ENCODE measurements around the gene GRB10. TPM values are rescaled to one million over a fixed set of nuclear protein-coding genes. Genes with fewer than 3 reads are reported as not detected.

GRB10 gene
- total RNA-seq, 3 donors from 2014 or later, result 56.8 to 71.1 (median 61.2) TPM

- intact Hi-C loops (cut with DNase I; ENCODE audit: low total_unique reads), result loop anchor here (10.0 kb wide), 1 partner anchor 360 kb away; no protein-coding TSS in a partner anchor
- Histone ChIP-seq H3K27me3 (peaks cover 0 to 6% of the 10 kb centered on the region in 2 donors), H3K36me3 (no peaks in the 10 kb centered on the region), H3K4me3 (no peak within 1 kb of the TSS), H3K4me1 (no peaks in the 10 kb centered on the region), H3K27ac (no peak within 1 kb of the TSS), H3K9me3 (no peaks in the 10 kb centered on the region)
- TF ChIP-seq POLR2A (IDR thresholded peaks at IDR 0.05), result no peak
- TF ChIP-seq, protein P1, sequence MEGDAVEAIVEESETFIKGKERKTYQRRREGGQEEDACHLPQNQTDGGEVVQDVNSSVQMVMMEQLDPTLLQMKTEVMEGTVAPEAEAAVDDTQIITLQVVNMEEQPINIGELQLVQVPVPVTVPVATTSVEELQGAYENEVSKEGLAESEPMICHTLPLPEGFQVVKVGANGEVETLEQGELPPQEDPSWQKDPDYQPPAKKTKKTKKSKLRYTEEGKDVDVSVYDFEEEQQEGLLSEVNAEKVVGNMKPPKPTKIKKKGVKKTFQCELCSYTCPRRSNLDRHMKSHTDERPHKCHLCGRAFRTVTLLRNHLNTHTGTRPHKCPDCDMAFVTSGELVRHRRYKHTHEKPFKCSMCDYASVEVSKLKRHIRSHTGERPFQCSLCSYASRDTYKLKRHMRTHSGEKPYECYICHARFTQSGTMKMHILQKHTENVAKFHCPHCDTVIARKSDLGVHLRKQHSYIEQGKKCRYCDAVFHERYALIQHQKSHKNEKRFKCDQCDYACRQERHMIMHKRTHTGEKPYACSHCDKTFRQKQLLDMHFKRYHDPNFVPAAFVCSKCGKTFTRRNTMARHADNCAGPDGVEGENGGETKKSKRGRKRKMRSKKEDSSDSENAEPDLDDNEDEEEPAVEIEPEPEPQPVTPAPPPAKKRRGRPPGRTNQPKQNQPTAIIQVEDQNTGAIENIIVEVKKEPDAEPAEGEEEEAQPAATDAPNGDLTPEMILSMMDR (IDR thresholded peaks at IDR 0.05), result no peak
- TF ChIP-seq POLR2AphosphoS5 (IDR thresholded peaks at IDR 0.05), result no peak
- DNase-seq (ENCODE audit: low spot score in 2 of 2), result no peak
These were observed 217.8 kb downstream of the GRB10 start, which contains the start of gene DDC for GRCh38 chr7:50564640-50565558. TSS of gene DDC (minus strand) at chr7:50565405. CDS start at chr7:50544085, 21,320 bp downstream.

DNA sequence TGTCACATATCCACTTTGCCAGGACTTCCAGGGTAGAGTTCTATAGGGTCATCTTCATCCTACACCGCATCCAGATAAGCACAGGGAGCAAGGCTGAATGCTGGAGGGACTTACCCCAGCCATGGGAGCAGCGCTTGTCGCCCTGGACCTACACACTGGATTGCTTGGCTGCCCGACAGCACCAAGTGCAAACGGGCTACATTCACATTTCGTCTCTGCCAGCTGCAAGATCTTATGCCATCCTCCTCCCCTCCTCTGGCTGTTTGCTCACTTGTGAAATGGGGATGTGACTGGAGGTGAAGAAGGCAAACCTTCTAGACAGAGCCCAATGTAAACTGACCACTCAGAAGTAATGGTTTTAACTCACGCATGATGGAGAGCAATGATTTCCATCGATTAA is 218.5 kb downstream of the GRB10 start:
- H3K9me3 ChIP-seq, result no peaks in the 10 kb centered on the region
- no peak overlapping the region for H3K4me3 ChIP-seq
- intact Hi-C loops (cut with DNase I; ENCODE audit: low total_unique reads), result loop anchor here (10.0 kb wide), 1 partner anchor 359 kb away; no protein-coding TSS in a partner anchor
- DNase-seq (ENCODE audit: low spot score in 2 of 2), result no peak
- TF ChIP-seq, protein P1 (IDR thresholded peaks at IDR 0.05), result no peak
- TF ChIP-seq POLR2A (IDR thresholded peaks at IDR 0.05) (no peak), POLR2AphosphoS5 (IDR thresholded peaks at IDR 0.05) (no peak)
- H3K27me3 ChIP-seq, result peaks cover 0 to 6% of the 10 kb centered on the region in 2 donors
- no peak overlapping the region for H3K27ac ChIP-seq
- H3K36me3 ChIP-seq, result no peaks in the 10 kb centered on the region
- H3K4me1 ChIP-seq, result no peaks in the 10 kb centered on the region

DNA sequence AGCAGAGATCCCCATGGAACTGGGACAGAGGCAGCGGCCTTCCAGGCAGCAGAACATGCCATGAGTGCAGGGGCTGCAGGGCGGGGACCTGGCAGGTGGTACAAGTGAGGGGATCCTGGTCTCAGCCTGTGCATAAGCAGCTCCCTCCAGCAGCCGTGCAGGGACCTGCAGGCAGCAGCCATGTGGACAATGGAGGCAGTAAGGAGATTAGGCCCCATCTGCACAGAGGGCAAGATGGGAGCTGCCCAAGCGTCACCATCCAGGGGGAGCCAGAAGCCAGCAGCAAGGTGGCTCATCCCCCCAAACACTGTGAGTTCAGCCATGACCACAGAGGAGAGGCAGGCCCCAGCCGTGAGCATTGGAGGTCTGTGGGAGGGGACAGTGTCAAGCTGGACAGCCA is 220.6 kb downstream of the GRB10 start:
- Histone ChIP-seq H3K4me1 (no peaks in the 10 kb centered on the region), H3K27me3 (peaks cover 0 to 6% of the 10 kb centered on the region in 2 donors), H3K4me3 (no peak overlapping the region), H3K9me3 (no peaks in the 10 kb centered on the region), H3K27ac (no peak overlapping the region), H3K36me3 (no peaks in the 10 kb centered on the region)
- TF ChIP-seq POLR2A (IDR thresholded peaks at IDR 0.05), result no peak
- TF ChIP-seq, protein P1 (IDR thresholded peaks at IDR 0.05), result no peak
- no peak for DNase-seq (ENCODE audit: low spot score in 2 of 2)
- intact Hi-C loops (cut with DNase I; ENCODE audit: low total_unique reads), result loop anchor here (10.0 kb wide), 1 partner anchor 357 kb away; no protein-coding TSS in a partner anchor

GRCh38 chr7:50560865-50561351 is 221.8 kb downstream of the GRB10 start:
- no peak for DNase-seq (ENCODE audit: low spot score in 2 of 2)

More at GRCh38 chr7:50560865-50561351, 221.8 kb downstream of the GRB10 start:
- TF ChIP-seq, protein P1 (IDR thresholded peaks at IDR 0.05), result no peak
- TF ChIP-seq POLR2A (IDR thresholded peaks at IDR 0.05), result no peak
- TF ChIP-seq POLR2AphosphoS5 (IDR thresholded peaks at IDR 0.05), result no peak
- H3K4me1 ChIP-seq, result no peaks in the 10 kb centered on the region
- no peak overlapping the region for H3K27ac ChIP-seq
- H3K4me3 ChIP-seq, result no peak overlapping the region
- no peaks in the 10 kb centered on the region for H3K9me3 ChIP-seq
- peaks cover 0 to 6% of the 10 kb centered on the region in 2 donors for H3K27me3 ChIP-seq
- H3K36me3 ChIP-seq, result no peaks in the 10 kb centered on the region
- intact Hi-C loops (cut with DNase I; ENCODE audit: low total_unique reads), result loop anchor here (10.0 kb wide), 1 partner anchor 356 kb away; no protein-coding TSS in a partner anchor

Measured in breast epithelium (tissue), 4 donors.